ENCODE results near the gene LELP1. TPM values are rescaled to one million over a fixed set of nuclear protein-coding genes. Genes with fewer than 3 reads are reported as not detected.

LELP1 gene
- total RNA-seq, 2 experiments from 2014 or later = not detected

- H3K9me3 ChIP-seq (ENCODE audit: low read length) = no peaks in the 10 kb centered on the region
- DNase-seq (ENCODE audit: low spot score) = no peak
- CTCF ChIA-PET (ENCODE audit: unreplicated experiment) = no interaction called here
- no peaks in the 10 kb centered on the region for H3K9me2 ChIP-seq (ENCODE audit: insufficient read depth, low read length)
- H3K4me1 ChIP-seq (ENCODE audit: insufficient read depth, low read length, poor library complexity, severe bottlenecking) = no peaks in the 10 kb centered on the region
- H3K4me3 ChIP-seq (ENCODE audit: low read depth, low read length, poor library complexity, severe bottlenecking) = no peak overlapping the region
- no peaks in the 10 kb centered on the region for H4K20me1 ChIP-seq (ENCODE audit: insufficient read depth, low read length)
- POLR2A ChIA-PET = interaction anchor here (0.7 kb wide), 1 partner anchor 666 kb away, joined by 4 read pairs; no protein-coding TSS in a partner anchor
- H3K4me2 ChIP-seq (ENCODE audit: low read length) = no peak overlapping the region
- no peak for TF ChIP-seq CTCF (conservative IDR thresholded peaks at IDR 0.05; ENCODE audit: low read length)
- no peak for TF ChIP-seq EZH2phosphoT487 (IDR thresholded peaks at IDR 0.05; ENCODE audit: borderline replicate concordance, low read depth, low read length)
- intact Hi-C loops (cut with micrococcal nuclease; ENCODE audit: unreplicated experiment) = no loop called here
- no peaks in the 10 kb centered on the region for H3K79me2 ChIP-seq (ENCODE audit: insufficient read depth, low read depth, low read length)
- no peak overlapping the region for H3K27ac ChIP-seq (ENCODE audit: low read depth, low read length, poor library complexity, severe bottlenecking)
- H2AFZ ChIP-seq (ENCODE audit: low read length) = no peak overlapping the region
- H3K36me3 ChIP-seq (ENCODE audit: insufficient read depth, low read length) = no peaks in the 10 kb centered on the region
- BruUV-seq (replicated peaks) = no TSS peak
Measured at GRCh38 chr1:153246825-153247224, 43.6 kb downstream of the LELP1 start.

- BruUV-seq (replicated peaks) = no TSS peak
- H3K9me3 ChIP-seq (ENCODE audit: low read length) = no peaks in the 10 kb centered on the region
- H3K36me3 ChIP-seq (ENCODE audit: insufficient read depth, low read length) = no peaks in the 10 kb centered on the region
- H3K4me3 ChIP-seq (ENCODE audit: low read depth, low read length, poor library complexity, severe bottlenecking) = no peak overlapping the region
- H3K9me2 ChIP-seq (ENCODE audit: insufficient read depth, low read length) = no peaks in the 10 kb centered on the region
- POLR2A ChIA-PET = no interaction called here
- no peaks in the 10 kb centered on the region for H3K4me1 ChIP-seq (ENCODE audit: insufficient read depth, low read length, poor library complexity, severe bottlenecking)
- TF ChIP-seq CTCF (conservative IDR thresholded peaks at IDR 0.05; ENCODE audit: low read length) (no peak), EZH2phosphoT487 (IDR thresholded peaks at IDR 0.05; ENCODE audit: borderline replicate concordance, low read depth, low read length) (no peak)
- no peak overlapping the region for H2AFZ ChIP-seq (ENCODE audit: low read length)
- no peak overlapping the region for H3K4me2 ChIP-seq (ENCODE audit: low read length)
- no peak for DNase-seq (ENCODE audit: low spot score)
- H3K79me2 ChIP-seq (ENCODE audit: insufficient read depth, low read depth, low read length) = no peaks in the 10 kb centered on the region
- no peak overlapping the region for H3K27ac ChIP-seq (ENCODE audit: low read depth, low read length, poor library complexity, severe bottlenecking)
- no peaks in the 10 kb centered on the region for H4K20me1 ChIP-seq (ENCODE audit: insufficient read depth, low read length)
- intact Hi-C loops (cut with micrococcal nuclease; ENCODE audit: unreplicated experiment) = no loop called here
- CTCF ChIA-PET (ENCODE audit: unreplicated experiment) = no interaction called here
Measured at GRCh38 chr1:153248176-153248879, 45.1 kb downstream of the LELP1 start.

GRCh38 chr1:153250166-153250565 is 46.9 kb downstream of the LELP1 start:
- H3K27ac ChIP-seq (ENCODE audit: low read depth, low read length, poor library complexity, severe bottlenecking) = no peak overlapping the region
- H3K4me1 ChIP-seq (ENCODE audit: insufficient read depth, low read length, poor library complexity, severe bottlenecking) = no peaks in the 10 kb centered on the region
- no peak overlapping the region for H3K4me2 ChIP-seq (ENCODE audit: low read length)
- ChIA-PET CTCF (ENCODE audit: unreplicated experiment) (no interaction called here), POLR2A (no interaction called here)
- intact Hi-C loops (cut with micrococcal nuclease; ENCODE audit: unreplicated experiment) = no loop called here
- no peaks in the 10 kb centered on the region for H3K79me2 ChIP-seq (ENCODE audit: insufficient read depth, low read depth, low read length)
- H2AFZ ChIP-seq (ENCODE audit: low read length) = no peak overlapping the region
- no peak overlapping the region for H3K4me3 ChIP-seq (ENCODE audit: low read depth, low read length, poor library complexity, severe bottlenecking)
- no peaks in the 10 kb centered on the region for H3K9me3 ChIP-seq (ENCODE audit: low read length)
- no TSS peak for BruUV-seq (replicated peaks)
- no peaks in the 10 kb centered on the region for H4K20me1 ChIP-seq (ENCODE audit: insufficient read depth, low read length)
- DNase-seq (ENCODE audit: low spot score) = no peak
- no peaks in the 10 kb centered on the region for H3K9me2 ChIP-seq (ENCODE audit: insufficient read depth, low read length)
- H3K36me3 ChIP-seq (ENCODE audit: insufficient read depth, low read length) = no peaks in the 10 kb centered on the region
- TF ChIP-seq CTCF (conservative IDR thresholded peaks at IDR 0.05; ENCODE audit: low read length) (no peak), EZH2phosphoT487 (IDR thresholded peaks at IDR 0.05; ENCODE audit: borderline replicate concordance, low read depth, low read length) (no peak)

Data from OCI-LY7 (cell line).